ENCODE data around the gene MED13L.
A peak's percentile ranks its signal among the peaks of the same experiment; 100 is the strongest.

Gene MED13L

DNA sequence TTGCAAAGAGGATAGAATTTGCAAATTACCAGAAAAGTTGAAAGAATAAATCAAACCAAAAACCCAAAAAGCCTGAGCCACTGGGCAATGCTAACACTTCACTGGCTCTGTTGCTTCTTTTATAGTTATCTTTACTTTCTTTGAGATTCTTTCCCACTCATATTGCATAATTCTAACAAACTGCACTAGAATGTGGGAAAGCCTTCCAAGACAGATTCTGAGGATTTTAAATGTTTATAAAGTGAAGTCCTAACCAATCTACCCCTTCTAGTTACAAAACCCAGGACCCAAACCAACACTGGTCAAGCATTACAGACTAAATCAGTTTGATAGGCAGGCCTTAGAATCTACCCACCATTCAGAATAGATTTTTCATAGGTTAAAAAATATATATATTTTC is 150.9 kb downstream of the MED13L start:
- Histone ChIP-seq H3K4me1 (ENCODE audit: control insufficient read depth in 1 of 2, insufficient read depth in 1 of 2, low read depth in 1 of 2, low read length in 1 of 2) (peaks cover 28 to 61% of the 10 kb centered on the region in 2 experiments), H3K36me3 (no peaks in the 10 kb centered on the region), H3K9me3 (no peaks in the 10 kb centered on the region), H3K27me3 (no peaks in the 10 kb centered on the region), H3K4me3 (ENCODE audit: low read depth in 1 of 2, low read length in 1 of 2) (no peak overlapping the region), H3K27ac (peak overlapping the region; percentile 53)
- TF ChIP-seq, protein P1, sequence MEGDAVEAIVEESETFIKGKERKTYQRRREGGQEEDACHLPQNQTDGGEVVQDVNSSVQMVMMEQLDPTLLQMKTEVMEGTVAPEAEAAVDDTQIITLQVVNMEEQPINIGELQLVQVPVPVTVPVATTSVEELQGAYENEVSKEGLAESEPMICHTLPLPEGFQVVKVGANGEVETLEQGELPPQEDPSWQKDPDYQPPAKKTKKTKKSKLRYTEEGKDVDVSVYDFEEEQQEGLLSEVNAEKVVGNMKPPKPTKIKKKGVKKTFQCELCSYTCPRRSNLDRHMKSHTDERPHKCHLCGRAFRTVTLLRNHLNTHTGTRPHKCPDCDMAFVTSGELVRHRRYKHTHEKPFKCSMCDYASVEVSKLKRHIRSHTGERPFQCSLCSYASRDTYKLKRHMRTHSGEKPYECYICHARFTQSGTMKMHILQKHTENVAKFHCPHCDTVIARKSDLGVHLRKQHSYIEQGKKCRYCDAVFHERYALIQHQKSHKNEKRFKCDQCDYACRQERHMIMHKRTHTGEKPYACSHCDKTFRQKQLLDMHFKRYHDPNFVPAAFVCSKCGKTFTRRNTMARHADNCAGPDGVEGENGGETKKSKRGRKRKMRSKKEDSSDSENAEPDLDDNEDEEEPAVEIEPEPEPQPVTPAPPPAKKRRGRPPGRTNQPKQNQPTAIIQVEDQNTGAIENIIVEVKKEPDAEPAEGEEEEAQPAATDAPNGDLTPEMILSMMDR (IDR thresholded peaks at IDR 0.05), result no peak

GRCh38 chr12:116125956-116126566 is 151.4 kb downstream of the MED13L start:
- Histone ChIP-seq H3K27ac (peak overlapping the region; percentile 53), H3K27me3 (no peaks in the 10 kb centered on the region), H3K4me1 (ENCODE audit: control insufficient read depth in 1 of 2, insufficient read depth in 1 of 2, low read depth in 1 of 2, low read length in 1 of 2) (peaks cover 25 to 61% of the 10 kb centered on the region in 2 experiments)

GRCh38 chr12:116125084-116125483 is 152.4 kb downstream of the MED13L start:
- H3K27ac ChIP-seq, result no peak overlapping the region
- H3K4me1 ChIP-seq (ENCODE audit: control insufficient read depth in 1 of 2, insufficient read depth in 1 of 2, low read depth in 1 of 2, low read length in 1 of 2), result peaks cover 16 to 54% of the 10 kb centered on the region in 2 experiments
- no peaks in the 10 kb centered on the region for H3K9me3 ChIP-seq
- H3K36me3 ChIP-seq, result no peaks in the 10 kb centered on the region
- no peaks in the 10 kb centered on the region for H3K27me3 ChIP-seq
- TF ChIP-seq, protein P1 (IDR thresholded peaks at IDR 0.05), result no peak
- no peak overlapping the region for H3K4me3 ChIP-seq (ENCODE audit: low read depth in 1 of 2, low read length in 1 of 2)

More at GRCh38 chr12:116125956-116126566, 151.4 kb downstream of the MED13L start:
- Histone ChIP-seq H3K4me3 (ENCODE audit: low read depth in 1 of 2, low read length in 1 of 2) (peak overlapping the region in 1 of 2 experiments; percentile 3), H3K9me3 (no peaks in the 10 kb centered on the region), H3K36me3 (no peaks in the 10 kb centered on the region)
- TF ChIP-seq, protein P1 (IDR thresholded peaks at IDR 0.05), result no peak

DNA sequence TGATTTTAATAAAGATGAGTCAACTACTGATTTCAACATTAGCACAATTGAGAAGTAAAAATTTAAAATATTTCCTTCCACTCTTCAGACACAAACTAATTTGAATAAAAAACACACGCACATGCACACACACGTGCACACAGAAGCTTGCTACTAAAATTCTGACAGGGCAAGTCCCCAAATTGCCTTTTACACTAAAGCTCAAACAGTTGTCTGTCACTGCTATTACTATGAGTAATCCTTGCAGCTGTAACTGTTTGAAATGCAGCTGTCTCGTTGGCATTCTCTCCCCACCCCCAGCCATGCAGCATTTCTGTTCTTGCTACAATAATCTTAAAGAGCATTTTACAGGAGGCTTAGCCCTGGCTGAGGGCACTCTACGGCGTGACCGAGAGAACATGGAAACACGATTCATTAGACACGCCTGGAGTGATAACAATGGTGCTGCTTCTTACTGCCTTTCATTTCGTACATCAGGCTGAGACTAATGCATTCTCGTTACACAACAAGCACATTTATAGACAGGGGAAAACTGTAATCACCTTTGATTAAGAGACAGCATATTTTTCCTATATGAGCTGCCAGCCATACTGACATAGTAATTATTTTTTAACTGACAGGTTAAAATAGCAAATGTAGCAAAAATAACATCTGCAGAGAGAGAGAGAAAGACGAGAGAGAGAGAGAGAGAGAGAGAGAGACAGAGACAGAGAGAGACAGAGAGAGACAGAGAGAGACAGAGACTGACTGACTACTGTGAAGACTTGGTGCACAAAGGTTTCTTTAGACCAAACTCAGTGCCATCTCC is 153.8 kb downstream of the MED13L start:
- Histone ChIP-seq H3K4me1 (ENCODE audit: control insufficient read depth in 1 of 2, insufficient read depth in 1 of 2, low read depth in 1 of 2, low read length in 1 of 2) (peaks cover 16 to 57% of the 10 kb centered on the region in 2 experiments), H3K36me3 (no peaks in the 10 kb centered on the region), H3K9me3 (no peaks in the 10 kb centered on the region), H3K27ac (peak overlapping the region; percentile 37), H3K27me3 (no peaks in the 10 kb centered on the region), H3K4me3 (ENCODE audit: low read depth in 1 of 2, low read length in 1 of 2) (no peak overlapping the region)
- TF ChIP-seq, protein P1 (IDR thresholded peaks at IDR 0.05), result no peak

GRCh38 chr12:116122628-116123027 is 154.9 kb downstream of the MED13L start:
- peaks cover 16 to 52% of the 10 kb centered on the region in 2 experiments for H3K4me1 ChIP-seq (ENCODE audit: control insufficient read depth in 1 of 2, insufficient read depth in 1 of 2, low read depth in 1 of 2, low read length in 1 of 2)
- peak overlapping the region; percentile 37 for H3K27ac ChIP-seq
- no peaks in the 10 kb centered on the region for H3K36me3 ChIP-seq
- H3K9me3 ChIP-seq, result no peaks in the 10 kb centered on the region
- H3K27me3 ChIP-seq, result no peaks in the 10 kb centered on the region
- TF ChIP-seq, protein P1 (IDR thresholded peaks at IDR 0.05), result no peak
- no peak overlapping the region for H3K4me3 ChIP-seq (ENCODE audit: low read depth in 1 of 2, low read length in 1 of 2)
